AG10803 (cell line): ENCODE results near the gene KBTBD3.

ENCODE experiments used
- DNase-seq: peaks from one replicate; pipeline ENCODE4 v3.0.0; 2010; ENCODE audit warnings: low read depth
- H3K4me3 ChIP-seq: 2 replicates; pipeline ENCODE4 v1.5.1; 2011; ENCODE audit warnings: mild to moderate bottlenecking, low read length, control low read depth
- CTCF ChIP-seq: conservative IDR thresholded peaks from 2 replicates; pipeline ENCODE4 v1.5.1; 2011; ENCODE audit warnings: mild to moderate bottlenecking, low read length, control low read depth, inconsistent platforms

The KBTBD3 gene

DNA sequence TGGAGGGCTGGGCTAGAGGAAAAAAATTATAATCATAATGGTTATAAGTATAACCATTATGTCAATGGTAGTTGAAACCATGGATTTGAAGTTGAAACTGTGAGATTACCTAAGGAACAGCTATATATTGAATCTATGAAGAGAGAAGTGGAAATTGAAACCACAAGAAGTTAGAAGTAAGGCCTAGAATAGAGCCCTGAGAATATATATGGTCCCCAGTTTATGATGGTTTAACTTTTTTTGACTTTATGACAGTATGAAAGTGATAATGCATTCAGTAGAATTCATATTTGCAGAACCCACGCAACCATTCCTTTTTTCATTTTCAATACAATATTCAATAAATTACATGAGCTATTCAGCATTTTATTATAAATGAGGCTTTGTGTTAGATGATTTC is 15.3 kb upstream of the KBTBD3 start:
- no peak for DNase-seq
- TF ChIP-seq CTCF: no peak
- no peak overlapping the region for H3K4me3 ChIP-seq

- TF ChIP-seq CTCF: no peak
- no peak overlapping the region for H3K4me3 ChIP-seq
- peak; percentile 32 for DNase-seq
These were observed 14.5 kb upstream of the KBTBD3 start for GRCh38 chr11:106091480-106092123.

DNA sequence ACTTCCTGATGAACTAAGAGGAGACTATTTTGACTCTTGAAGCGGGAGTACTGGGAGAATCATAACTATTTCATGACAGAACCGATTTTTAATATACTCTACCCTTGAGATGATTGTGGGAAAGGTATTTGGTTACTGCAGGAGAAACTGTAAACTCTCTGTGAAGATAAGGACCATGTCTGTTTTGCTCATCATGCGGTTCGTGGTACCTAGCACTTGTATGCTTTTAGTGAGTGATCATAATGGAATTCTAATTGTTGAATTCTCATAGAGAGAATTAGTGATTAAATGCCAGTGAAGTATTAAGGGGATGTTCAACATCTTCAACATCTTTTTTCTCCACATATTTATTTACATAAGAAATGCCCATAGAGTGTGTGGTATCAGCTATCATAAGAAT is 11.7 kb upstream of the KBTBD3 start:
- TF ChIP-seq CTCF: no peak
- H3K4me3 ChIP-seq: no peak overlapping the region
- DNase-seq: no peak

- H3K4me3 ChIP-seq: no peak overlapping the region
- DNase-seq: peak; percentile 54
- peak; percentile 95 for TF ChIP-seq CTCF
These were observed 10.8 kb upstream of the KBTBD3 start for GRCh38 chr11:106087815-106088435.

- no peak for TF ChIP-seq CTCF
- DNase-seq: no peak
- H3K4me3 ChIP-seq: no peak overlapping the region
These were observed 9.7 kb upstream of the KBTBD3 start for GRCh38 chr11:106086850-106087249.

DNA sequence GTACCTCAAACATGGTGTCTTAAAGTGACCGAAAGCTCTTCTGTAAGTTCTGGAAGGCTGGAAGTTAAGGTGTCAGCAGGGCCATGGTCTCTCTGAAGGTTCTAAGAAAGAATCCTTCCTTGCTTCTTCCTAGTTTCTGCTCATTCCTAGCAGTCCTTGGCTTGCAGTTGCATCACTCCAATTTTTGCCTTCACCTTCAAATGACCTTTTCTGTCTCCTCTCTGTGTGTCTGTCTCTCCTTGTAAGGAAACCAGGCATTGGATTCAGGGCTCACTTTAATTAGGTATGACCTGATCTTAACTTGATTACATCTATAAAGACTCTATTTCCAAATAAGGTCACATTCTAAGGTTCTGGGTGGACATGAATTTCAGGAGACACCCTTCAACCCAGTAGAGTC is 9.0 kb upstream of the KBTBD3 start:
- TF ChIP-seq CTCF: no peak
- DNase-seq: peak; percentile 10
- H3K4me3 ChIP-seq: no peak overlapping the region

GRCh38 chr11:106082096-106082495 is 4.9 kb upstream of the KBTBD3 start:
- H3K4me3 ChIP-seq: no peak overlapping the region
- TF ChIP-seq CTCF: no peak
- DNase-seq: no peak
